Neural progenitor cell (in vitro differentiated cells): Measurements from ENCODE around the gene MYO16. TPM values are rescaled to one million over a fixed set of nuclear protein-coding genes. Genes with fewer than 3 reads are reported as not detected.

Experiments
- DNase-seq: peaks from one replicate; pipeline ENCODE4 v3.0.0-alpha.2; 2016; ENCODE audit warnings: low spot score
- H2AFZ ChIP-seq: fragments of 200-600 bp; sonication (generic); replicated peaks from 2 replicates; pipeline ENCODE4 v1.6.1; 2016; ENCODE audit warnings: antibody characterized with exemption
- H3F3A ChIP-seq: fragments of 200-600 bp; sonication (generic); 2 replicates; pipeline ENCODE4 v1.6.1; 2016; ENCODE audit warnings: antibody characterized with exemption, low read depth
- H3K27ac ChIP-seq: fragments of 200-600 bp; sonication (generic); 2 replicates; pipeline ENCODE4 v1.5.1; 2016; ENCODE audit warnings: mild to moderate bottlenecking
- H3K27me3 ChIP-seq: fragments of 200-600 bp; sonication (generic); 2 replicates; pipeline ENCODE4 v1.6.1; 2016; ENCODE audit warnings: mild to moderate bottlenecking, moderate library complexity
- H3K36me3 ChIP-seq: fragments of 200-600 bp; sonication (generic); 2 replicates; pipeline ENCODE4 v1.5.1; 2016
- H3K4me1 ChIP-seq: fragments of 200-600 bp; sonication (generic); 2 replicates; pipeline ENCODE4 v1.6.1; 2016; ENCODE audit warnings: mixed run types
- H3K4me2 ChIP-seq: fragments of 200-600 bp; sonication (generic); 2 replicates; pipeline ENCODE4 v1.6.1; 2016
- H3K4me3 ChIP-seq: fragments of 200-600 bp; sonication (generic); 2 replicates; pipeline ENCODE4 v1.5.1; 2016
- H3K79me2 ChIP-seq: fragments of 200-600 bp; sonication (generic); 2 replicates; pipeline ENCODE4 v1.6.1; 2016; ENCODE audit warnings: low read depth
- H3K9ac ChIP-seq: fragments of 200-600 bp; sonication (generic); 2 replicates; pipeline ENCODE4 v1.6.1; 2016
- H3K9me3 ChIP-seq: fragments of 200-600 bp; sonication (generic); 2 replicates; pipeline ENCODE4 v1.5.1; 2016; ENCODE audit warnings: low read depth
- H4K20me1 ChIP-seq: fragments of 200-600 bp; sonication (generic); 2 replicates; pipeline ENCODE4 v1.6.1; 2016; ENCODE audit warnings: low read depth
- H3K27ac Mint-ChIP-seq: 3 replicates; pipeline ENCODE4 v1.8.0; 2021; ENCODE audit warnings: mixed read lengths
- H3K27me3 Mint-ChIP-seq: 2 replicates; pipeline ENCODE4 v1.8.0; 2022; ENCODE audit warnings: low read depth, mild to moderate bottlenecking, inconsistent platforms, moderate library complexity, mixed read lengths; ENCODE audit not compliant: insufficient read depth
- H3K36me3 Mint-ChIP-seq: 3 replicates; pipeline ENCODE4 v1.8.0; 2021; ENCODE audit warnings: mixed read lengths
- H3K4me1 Mint-ChIP-seq: 3 replicates; pipeline ENCODE4 v1.8.0; 2021; ENCODE audit warnings: mixed read lengths
- H3K4me3 Mint-ChIP-seq: 3 replicates; pipeline ENCODE4 v1.8.0; 2021; ENCODE audit warnings: mild to moderate bottlenecking, moderate library complexity, mixed read lengths
- H3K9me3 Mint-ChIP-seq: 3 replicates; pipeline ENCODE4 v1.8.0; 2020; ENCODE audit warnings: mixed read lengths
- CTCF ChIP-seq: fragments of 200-600 bp; sonication (generic); IDR thresholded peaks from 2 replicates; pipeline ENCODE4 v1.5.1; 2017; ENCODE audit warnings: antibody characterized with exemption, mild to moderate bottlenecking
- EZH2 ChIP-seq: fragments of 200-600 bp; sonication (generic); IDR thresholded peaks from 2 replicates; pipeline ENCODE4 v1.6.1; 2017; ENCODE audit warnings: antibody characterized with exemption, mild to moderate bottlenecking, moderate library complexity
- EZH2phosphoT487 ChIP-seq: fragments of 200-600 bp; sonication (generic); IDR thresholded peaks from 2 replicates; pipeline ENCODE4 v1.6.1; 2017; ENCODE audit warnings: antibody characterized with exemption
- total RNA-seq: library from RNA; depleted of rRNA; stranded (reverse); fragments of >200 nt; gene quantifications from 2 replicates; pipeline ENCODE4 v1.2.3, GENCODE V29; 2015; ENCODE audit warnings: low replicate concordance

The MYO16 gene
- total RNA-seq, 1 donor from 2014 or later, result 0.41 TPM

- DNase-seq, result no peak
- Mint-ChIP-seq H3K36me3 (no peaks in the 10 kb centered on the region), H3K4me3 (no peak overlapping the region), H3K9me3 (no peaks in the 10 kb centered on the region), H3K27me3 (no peaks in the 10 kb centered on the region), H3K4me1 (no peaks in the 10 kb centered on the region), H3K27ac (no peak overlapping the region)
- no peak overlapping the region for H3K4me2 ChIP-seq
- no peaks in the 10 kb centered on the region for H3K79me2 ChIP-seq
- no peaks in the 10 kb centered on the region for H3K4me1 ChIP-seq
- H4K20me1 ChIP-seq, result no peaks in the 10 kb centered on the region
- no peaks in the 10 kb centered on the region for H3K9me3 ChIP-seq
- no peak for TF ChIP-seq EZH2phosphoT487
- TF ChIP-seq CTCF, result no peak
- TF ChIP-seq EZH2, result no peak
- no peaks in the 10 kb centered on the region for H3F3A ChIP-seq
- H3K36me3 ChIP-seq, result no peaks in the 10 kb centered on the region
- no peak overlapping the region for H3K27ac ChIP-seq
- H2AFZ ChIP-seq, result no peak overlapping the region
- H3K4me3 ChIP-seq, result no peak overlapping the region
- no peak overlapping the region for H3K9ac ChIP-seq
- H3K27me3 ChIP-seq, result no peaks in the 10 kb centered on the region
These were observed 414.2 kb downstream of the MYO16 start for GRCh38 chr13:109043636-109044035.

- Mint-ChIP-seq H3K4me3 (no peak overlapping the region), H3K36me3 (peaks cover 8% of the 10 kb centered on the region), H3K9me3 (peaks cover 18% of the 10 kb centered on the region), H3K27ac (no peak overlapping the region), H3K27me3 (peaks cover under 1% of the 10 kb centered on the region), H3K4me1 (peaks cover 21% of the 10 kb centered on the region)
- H3F3A ChIP-seq, result no peaks in the 10 kb centered on the region
- H3K27me3 ChIP-seq, result no peaks in the 10 kb centered on the region
- no peaks in the 10 kb centered on the region for H4K20me1 ChIP-seq
- H3K4me1 ChIP-seq, result no peaks in the 10 kb centered on the region
- H2AFZ ChIP-seq, result no peak overlapping the region
- H3K79me2 ChIP-seq, result no peaks in the 10 kb centered on the region
- no peak overlapping the region for H3K4me3 ChIP-seq
- H3K9ac ChIP-seq, result no peak overlapping the region
- no peaks in the 10 kb centered on the region for H3K36me3 ChIP-seq
- no peak for DNase-seq
- TF ChIP-seq CTCF, result no peak
- TF ChIP-seq EZH2, result no peak
- no peak for TF ChIP-seq EZH2phosphoT487
- no peak overlapping the region for H3K27ac ChIP-seq
- no peaks in the 10 kb centered on the region for H3K9me3 ChIP-seq
- H3K4me2 ChIP-seq, result no peak overlapping the region
These were observed 426.4 kb downstream of the MYO16 start for GRCh38 chr13:109055850-109056249.

GRCh38 chr13:109058087-109058486, 428.7 kb downstream of the MYO16 start:
- Histone ChIP-seq H3F3A (no peaks in the 10 kb centered on the region), H3K79me2 (no peaks in the 10 kb centered on the region), H3K9ac (no peak overlapping the region), H3K9me3 (no peaks in the 10 kb centered on the region), H3K4me3 (no peak overlapping the region), H3K36me3 (no peaks in the 10 kb centered on the region), H3K4me2 (no peak overlapping the region), H3K27ac (no peak overlapping the region), H2AFZ (no peak overlapping the region), H3K27me3 (no peaks in the 10 kb centered on the region), H4K20me1 (no peaks in the 10 kb centered on the region), H3K4me1 (no peaks in the 10 kb centered on the region)
- peaks cover 6% of the 10 kb centered on the region for H3K27me3 Mint-ChIP-seq
- H3K27ac Mint-ChIP-seq, result peak overlapping the region; percentile 90
- peaks cover 21% of the 10 kb centered on the region for H3K9me3 Mint-ChIP-seq
- H3K36me3 Mint-ChIP-seq, result peaks cover 11% of the 10 kb centered on the region
- DNase-seq, result no peak
- peaks cover 21% of the 10 kb centered on the region for H3K4me1 Mint-ChIP-seq
- TF ChIP-seq EZH2 (no peak), EZH2phosphoT487 (no peak), CTCF (no peak)
- H3K4me3 Mint-ChIP-seq, result no peak overlapping the region
